Mesendoderm (in vitro differentiated cells): ENCODE results near the gene MBNL2.
A peak's percentile ranks its signal among the peaks of the same experiment; 100 is the strongest.

Experiments
- DNase-seq: peaks from one replicate; pipeline ENCODE4 v3.0.0; 2013
- H2AK5ac ChIP-seq: 2 replicates; pipeline ENCODE4 v1.6.1; 2013; ENCODE audit warnings: low read length, inconsistent platforms
- H2BK120ac ChIP-seq: 2 replicates; pipeline ENCODE4 v1.6.1; 2013; ENCODE audit warnings: low read depth, mild to moderate bottlenecking, low read length, moderate library complexity, mixed read lengths
- H2BK15ac ChIP-seq: replicated peaks from 2 replicates; pipeline ENCODE4 v1.6.1; 2013; ENCODE audit warnings: low read depth, mild to moderate bottlenecking, moderate library complexity
- H2BK5ac ChIP-seq: 2 replicates; pipeline ENCODE4 v1.6.1; 2013; ENCODE audit warnings: low read length, inconsistent platforms
- H3K18ac ChIP-seq: 2 replicates; pipeline ENCODE4 v1.6.1; 2013; ENCODE audit warnings: mild to moderate bottlenecking, low read length, mixed read lengths
- H3K23ac ChIP-seq: one replicate; pipeline ENCODE4 v1.6.1; 2013; ENCODE audit warnings: low read length
- H3K27ac ChIP-seq: 2 replicates; pipeline ENCODE4 v1.5.1; 2013; ENCODE audit warnings: low read depth, mild to moderate bottlenecking, inconsistent platforms, low read length, moderate library complexity
- H3K27me3 ChIP-seq: 2 replicates; pipeline ENCODE4 v1.6.1; 2013; ENCODE audit warnings: low read length, control low read depth, mild to moderate bottlenecking, inconsistent platforms; ENCODE audit not compliant: insufficient read depth, poor library complexity
- H3K36me3 ChIP-seq: 2 replicates; pipeline ENCODE4 v1.6.1; 2013; ENCODE audit warnings: low read length, inconsistent platforms; ENCODE audit not compliant: control insufficient read depth, insufficient read depth
- H3K4ac ChIP-seq: one replicate; pipeline ENCODE4 v1.6.1; 2013; ENCODE audit warnings: low read depth, mild to moderate bottlenecking, low read length, moderate library complexity
- H3K4me1 ChIP-seq: 2 replicates; pipeline ENCODE4 v1.6.1; 2013; ENCODE audit warnings: low read depth, low read length, inconsistent platforms; ENCODE audit not compliant: control insufficient read depth
- H3K4me2 ChIP-seq: 2 replicates; pipeline ENCODE4 v1.6.1; 2013; ENCODE audit warnings: low read length
- H3K4me3 ChIP-seq: 2 replicates; pipeline ENCODE4 v1.5.1; 2013; ENCODE audit warnings: mild to moderate bottlenecking, low read length
- H3K56ac ChIP-seq: one replicate; pipeline ENCODE4 v1.6.1; 2013; ENCODE audit warnings: low read length
- H3K79me1 ChIP-seq: 2 replicates; pipeline ENCODE4 v1.6.1; 2013; ENCODE audit warnings: low read length, inconsistent platforms
- H3K79me2 ChIP-seq: 2 replicates; pipeline ENCODE4 v1.6.1; 2013; ENCODE audit warnings: mild to moderate bottlenecking, low read length; ENCODE audit not compliant: control insufficient read depth, insufficient read depth
- H3K9ac ChIP-seq: 2 replicates; pipeline ENCODE4 v1.6.1; 2013; ENCODE audit warnings: low read length, inconsistent platforms
- H4K5ac ChIP-seq: one replicate; pipeline ENCODE4 v1.6.1; 2013; ENCODE audit warnings: low read length
- H4K8ac ChIP-seq: one replicate; pipeline ENCODE4 v1.6.1; 2013; ENCODE audit warnings: low read depth, mild to moderate bottlenecking, control low read depth, low read length, moderate library complexity
- WGBS: extraction: QIAGEN DNeasy Blood & Tissue Kit; methylation state at CpG from one replicate; pipeline ENCODE4 v1.1.7; 2013; ENCODE audit warnings: low lambda C conversion rate, missing lambda C conversion rate; ENCODE audit not compliant: insufficient coverage; ENCODE audit errors: extremely low coverage; 5-methylcytosine and 5-hydroxymethylcytosine counted together

MBNL2 gene

GRCh38 chr13:97381189-97381588, 159.1 kb downstream of the MBNL2 start:
- Histone ChIP-seq H2BK15ac (no peak overlapping the region), H3K4me2 (no peak overlapping the region), H3K4me1 (no peaks in the 10 kb centered on the region), H3K79me2 (no peaks in the 10 kb centered on the region), H4K8ac (no peak overlapping the region), H3K4ac (no peak overlapping the region), H3K23ac (no peak overlapping the region), H3K27me3 (no peaks in the 10 kb centered on the region), H3K27ac (no peak overlapping the region), H2AK5ac (no peak overlapping the region), H2BK120ac (no peak overlapping the region), H4K5ac (no peak overlapping the region), H3K36me3 (no peaks in the 10 kb centered on the region), H3K4me3 (no peak overlapping the region), H3K18ac (no peak overlapping the region), H3K9ac (no peak overlapping the region), H2BK5ac (no peak overlapping the region), H3K56ac (no peak overlapping the region), H3K79me1 (no peaks in the 10 kb centered on the region)
- no CpG with 5 or more reads among the region's 1 CpG for WGBS
- DNase-seq, result no peak

DNA sequence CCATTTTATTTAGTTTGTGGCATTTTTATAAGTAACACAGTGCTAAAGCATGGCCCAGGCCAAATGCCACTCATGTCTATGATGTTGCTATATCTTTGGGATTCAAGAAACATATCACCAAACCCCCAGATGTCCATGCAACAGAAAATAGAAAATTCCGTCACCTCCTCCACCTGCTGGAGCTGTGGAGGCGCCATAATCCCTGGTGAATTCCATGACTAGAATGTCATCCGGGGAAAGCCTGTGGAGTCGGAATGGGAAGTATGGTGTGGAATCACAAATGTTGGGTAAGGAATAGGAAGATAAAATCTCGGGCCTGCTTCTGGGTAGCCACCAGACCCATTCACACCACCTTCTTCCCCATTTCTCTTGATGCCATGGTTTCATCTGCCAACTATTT, 160.1 kb downstream of the MBNL2 start:
- Histone ChIP-seq H3K27ac (no peak overlapping the region), H3K18ac (no peak overlapping the region), H2BK15ac (no peak overlapping the region), H3K56ac (no peak overlapping the region), H4K5ac (no peak overlapping the region), H2BK5ac (no peak overlapping the region), H3K4me2 (no peak overlapping the region), H3K79me1 (no peaks in the 10 kb centered on the region), H4K8ac (peak overlapping the region; percentile 28), H3K4me1 (no peaks in the 10 kb centered on the region), H3K4ac (no peak overlapping the region), H3K9ac (no peak overlapping the region), H3K36me3 (no peaks in the 10 kb centered on the region), H3K23ac (no peak overlapping the region), H3K79me2 (no peaks in the 10 kb centered on the region), H3K27me3 (no peaks in the 10 kb centered on the region), H3K4me3 (no peak overlapping the region), H2AK5ac (no peak overlapping the region), H2BK120ac (no peak overlapping the region)
- no peak for DNase-seq
- WGBS, result no CpG with 5 or more reads among the region's 5 CpGs

GRCh38 chr13:97384371-97384770, 162.2 kb downstream of the MBNL2 start:
- Histone ChIP-seq H3K9ac (no peak overlapping the region), H4K8ac (no peak overlapping the region), H3K27me3 (no peaks in the 10 kb centered on the region), H3K4me2 (no peak overlapping the region), H3K56ac (no peak overlapping the region), H3K27ac (no peak overlapping the region), H2AK5ac (no peak overlapping the region), H3K4me1 (no peaks in the 10 kb centered on the region), H4K5ac (no peak overlapping the region), H3K18ac (no peak overlapping the region), H3K36me3 (no peaks in the 10 kb centered on the region), H3K4ac (no peak overlapping the region), H3K79me2 (no peaks in the 10 kb centered on the region), H2BK120ac (no peak overlapping the region), H3K4me3 (no peak overlapping the region), H3K23ac (no peak overlapping the region), H2BK15ac (no peak overlapping the region), H3K79me1 (no peaks in the 10 kb centered on the region), H2BK5ac (no peak overlapping the region)
- WGBS, result no CpG with 5 or more reads among the region's 2 CpGs
- DNase-seq, result no peak

- no peaks in the 10 kb centered on the region for H3K79me1 ChIP-seq
- H3K27ac ChIP-seq, result no peak overlapping the region
- no peaks in the 10 kb centered on the region for H3K4me1 ChIP-seq
- no peak overlapping the region for H3K4me2 ChIP-seq
- DNase-seq, result no peak
- no peak overlapping the region for H3K23ac ChIP-seq
- H3K56ac ChIP-seq, result no peak overlapping the region
- no peak overlapping the region for H4K5ac ChIP-seq
- no peak overlapping the region for H3K9ac ChIP-seq
- no peaks in the 10 kb centered on the region for H3K36me3 ChIP-seq
- no peak overlapping the region for H2BK15ac ChIP-seq
- H2BK120ac ChIP-seq, result no peak overlapping the region
- no peak overlapping the region for H2AK5ac ChIP-seq
- H3K27me3 ChIP-seq, result no peaks in the 10 kb centered on the region
- no peak overlapping the region for H4K8ac ChIP-seq
- H3K4ac ChIP-seq, result no peak overlapping the region
- H3K18ac ChIP-seq, result no peak overlapping the region
- H2BK5ac ChIP-seq, result no peak overlapping the region
- H3K79me2 ChIP-seq, result no peaks in the 10 kb centered on the region
- H3K4me3 ChIP-seq, result no peak overlapping the region
Measured at GRCh38 chr13:97385146-97385545, 163.0 kb downstream of the MBNL2 start.

- Histone ChIP-seq H2BK120ac (no peak overlapping the region), H3K4me1 (no peaks in the 10 kb centered on the region), H3K4me3 (no peak overlapping the region), H3K56ac (no peak overlapping the region), H3K4me2 (no peak overlapping the region), H3K23ac (no peak overlapping the region), H3K79me2 (no peaks in the 10 kb centered on the region), H2BK5ac (no peak overlapping the region), H2AK5ac (no peak overlapping the region), H2BK15ac (no peak overlapping the region), H4K5ac (no peak overlapping the region), H3K18ac (no peak overlapping the region), H3K4ac (no peak overlapping the region), H4K8ac (no peak overlapping the region), H3K9ac (no peak overlapping the region), H3K79me1 (no peaks in the 10 kb centered on the region), H3K36me3 (no peaks in the 10 kb centered on the region), H3K27me3 (no peaks in the 10 kb centered on the region), H3K27ac (no peak overlapping the region)
- WGBS, result no CpG with 5 or more reads among the region's 3 CpGs
- DNase-seq, result no peak
Measured at GRCh38 chr13:97385854-97386253, 163.7 kb downstream of the MBNL2 start.

DNA sequence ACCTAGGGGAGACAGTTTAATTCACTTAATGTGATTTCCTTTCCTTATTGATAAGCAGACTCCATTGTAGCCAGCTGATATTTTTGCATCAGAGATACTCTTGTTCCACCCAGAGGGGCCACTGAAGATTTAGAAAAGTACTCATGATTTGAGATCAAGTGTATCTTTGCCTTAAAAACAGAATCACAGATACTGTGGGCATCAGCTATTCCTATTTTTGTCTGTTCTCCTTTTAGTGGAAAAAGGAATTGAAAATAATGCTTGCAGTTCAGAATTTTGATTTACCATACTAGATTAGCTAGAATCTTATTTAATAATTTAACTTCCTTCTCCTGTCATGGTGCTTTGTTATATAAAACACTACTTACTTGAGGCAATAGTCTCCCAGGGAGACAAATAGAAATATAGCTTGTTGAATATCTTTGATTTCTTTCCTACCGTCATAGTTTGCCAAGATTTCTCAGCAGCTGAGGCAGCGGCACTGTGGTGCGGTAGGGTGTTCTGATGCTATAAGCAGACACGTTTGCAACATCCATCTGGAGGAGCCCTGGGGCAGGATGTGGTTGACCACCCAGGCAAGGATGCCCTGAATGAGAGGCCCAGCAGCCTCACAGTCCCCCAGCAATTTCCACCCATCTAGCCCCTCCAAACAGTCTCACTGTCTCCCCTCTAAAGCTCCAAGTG, 164.8 kb downstream of the MBNL2 start:
- no peaks in the 10 kb centered on the region for H3K79me1 ChIP-seq
- no peak overlapping the region for H3K4me2 ChIP-seq
- no peak overlapping the region for H3K56ac ChIP-seq
- WGBS, result no CpG with 5 or more reads among the region's 4 CpGs
- H3K27ac ChIP-seq, result no peak overlapping the region
- DNase-seq, result no peak
- no peak overlapping the region for H2BK15ac ChIP-seq
- no peaks in the 10 kb centered on the region for H3K79me2 ChIP-seq
- no peak overlapping the region for H2AK5ac ChIP-seq
- H4K8ac ChIP-seq, result no peak overlapping the region
- no peaks in the 10 kb centered on the region for H3K4me1 ChIP-seq
- H3K18ac ChIP-seq, result no peak overlapping the region
- no peak overlapping the region for H2BK120ac ChIP-seq
- no peak overlapping the region for H3K23ac ChIP-seq
- no peak overlapping the region for H2BK5ac ChIP-seq
- no peaks in the 10 kb centered on the region for H3K27me3 ChIP-seq
- H3K9ac ChIP-seq, result no peak overlapping the region
- no peak overlapping the region for H4K5ac ChIP-seq
- no peak overlapping the region for H3K4me3 ChIP-seq
- H3K4ac ChIP-seq, result no peak overlapping the region
- H3K36me3 ChIP-seq, result no peaks in the 10 kb centered on the region
